ENCODE measurements around the gene DYRK1B.
"Not testable (repeated sequence)": the region's sequence is repeated elsewhere in the genome, so short reads cannot be mapped to it uniquely, and the experiment has no call there.

DYRK1B gene
- total RNA-seq = 3.6 to 17.2 (median 16.4) reads per million in 3 experiments

DNA sequence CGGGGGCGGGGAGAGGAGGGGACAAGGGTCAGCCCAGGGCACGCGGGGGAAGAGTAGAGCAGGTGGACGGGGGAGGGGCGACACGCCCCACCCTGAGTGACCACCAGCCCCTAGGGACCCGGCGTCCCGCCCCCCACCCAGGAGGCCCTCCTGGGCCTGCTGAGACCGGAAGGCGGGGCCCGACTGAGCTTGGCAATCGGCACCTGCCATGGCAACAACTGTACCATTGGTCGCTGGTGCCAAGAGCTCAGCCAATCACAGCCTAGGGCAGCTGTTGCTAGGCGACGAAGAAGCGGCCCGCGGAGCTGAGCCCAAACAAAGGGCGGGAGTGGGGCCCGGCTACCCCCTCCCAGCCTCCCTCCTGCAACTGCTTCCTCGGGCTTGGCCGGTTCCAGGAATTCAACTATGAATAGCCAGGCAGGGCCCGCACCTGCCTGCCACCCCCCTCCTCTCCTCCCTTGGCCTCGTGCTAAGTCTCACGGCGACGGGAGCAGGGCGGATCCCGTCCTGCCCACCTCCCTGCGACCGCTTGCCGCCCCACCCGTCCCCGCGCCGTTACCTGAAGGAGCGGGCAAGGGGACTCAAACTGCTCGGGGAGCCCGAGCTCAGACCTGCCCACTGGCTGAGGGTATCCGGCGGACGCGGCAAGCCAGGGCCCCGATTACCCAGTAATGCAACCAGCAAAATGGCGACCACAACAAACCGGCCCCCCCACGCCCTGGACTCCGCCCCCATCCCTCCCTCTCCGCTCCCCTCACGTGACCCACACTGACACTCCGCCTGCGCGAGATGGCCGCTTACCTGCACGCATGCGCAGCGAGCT lies at the start of gene DYRK1B:
TSS of gene DYRK1B (minus strand) at position 699 of the 823 bp plus-strand sequence. CDS start 2,295 bp downstream, outside the sequence.
- DNase-seq = peak; percentile 97

- not testable (repeated sequence) for DNase-seq
These were observed 48.7 kb upstream of the DYRK1B start for GRCh38 chr19:39882645-39883044.

- DNase-seq = not testable (repeated sequence)
These were observed 47.6 kb upstream of the DYRK1B start for GRCh38 chr19:39881495-39882110.

GRCh38 chr19:39880241-39880640 lies 46.3 kb upstream of the DYRK1B start:
- not testable (repeated sequence) for DNase-seq

DNA sequence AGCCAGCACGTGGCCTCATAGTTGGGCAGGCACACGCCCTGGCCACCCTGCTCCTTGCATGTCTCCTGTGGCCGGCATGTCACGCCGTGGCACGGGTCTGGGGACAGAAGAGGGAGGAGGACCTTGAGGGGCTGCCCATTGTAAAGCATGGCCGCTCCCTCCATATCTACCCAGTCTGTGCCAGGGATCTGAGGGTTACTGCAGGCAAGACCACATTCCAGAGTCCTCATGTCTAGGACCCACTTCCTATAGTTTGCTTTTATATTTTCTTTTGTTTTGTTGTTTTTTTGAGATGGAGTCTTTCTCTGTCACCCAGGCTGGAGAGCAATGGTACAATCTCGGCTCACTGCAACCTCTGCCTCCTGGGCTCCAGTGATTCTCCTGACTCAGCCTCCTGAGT lies 45.8 kb upstream of the DYRK1B start:
- DNase-seq = not testable (repeated sequence)

DNA sequence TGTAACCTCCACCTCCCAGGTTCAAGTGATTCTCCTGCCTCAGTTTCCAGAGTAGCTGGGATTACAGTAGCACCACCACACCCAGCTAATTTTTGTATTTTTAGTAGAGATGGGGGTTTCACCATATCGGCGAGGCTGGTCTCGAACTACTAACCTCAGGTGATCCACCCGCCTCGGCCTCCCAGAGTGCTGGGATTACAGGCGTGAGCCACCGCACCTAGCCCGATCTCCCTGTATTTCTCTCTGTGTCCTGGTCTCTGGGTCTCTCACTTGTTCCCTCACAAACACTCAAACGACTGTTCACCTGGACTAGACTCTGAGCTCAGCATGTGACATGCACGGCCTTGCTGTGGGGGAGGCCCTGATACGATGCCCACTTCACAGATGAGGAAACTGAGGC lies 44.9 kb upstream of the DYRK1B start:
- not testable (repeated sequence) for DNase-seq

GRCh38 chr19:39878398-39878797 lies 44.4 kb upstream of the DYRK1B start:
- no peak for DNase-seq

- not testable (repeated sequence) for DNase-seq
These were observed 44.0 kb upstream of the DYRK1B start for GRCh38 chr19:39877982-39878381.

GRCh38 chr19:39877488-39877887 lies 43.5 kb upstream of the DYRK1B start:
- DNase-seq = not testable (repeated sequence)

DNA sequence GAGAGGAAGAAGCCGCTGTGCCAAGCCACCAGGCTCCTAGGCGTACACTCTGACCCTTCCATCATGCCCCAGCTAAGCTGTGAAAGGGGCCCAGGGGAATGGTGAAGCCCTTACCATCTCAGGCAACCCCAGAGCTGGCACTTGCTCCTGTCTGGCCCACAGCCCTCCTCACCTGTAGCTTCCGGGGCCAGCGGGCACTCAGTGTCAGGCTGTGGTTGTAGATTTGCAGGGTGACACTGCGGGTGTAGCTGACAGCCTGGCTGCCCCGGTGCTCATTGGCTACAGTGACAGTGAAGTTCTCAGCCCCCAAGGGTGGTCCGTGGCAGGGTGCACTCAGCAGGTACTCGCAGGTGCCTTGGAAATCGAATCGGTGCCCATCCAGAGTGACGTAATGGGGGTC lies 42.5 kb upstream of the DYRK1B start:
- not testable (repeated sequence) for DNase-seq

- DNase-seq = not testable (repeated sequence)
These were observed 41.5 kb upstream of the DYRK1B start for GRCh38 chr19:39875401-39875864.

DNA sequence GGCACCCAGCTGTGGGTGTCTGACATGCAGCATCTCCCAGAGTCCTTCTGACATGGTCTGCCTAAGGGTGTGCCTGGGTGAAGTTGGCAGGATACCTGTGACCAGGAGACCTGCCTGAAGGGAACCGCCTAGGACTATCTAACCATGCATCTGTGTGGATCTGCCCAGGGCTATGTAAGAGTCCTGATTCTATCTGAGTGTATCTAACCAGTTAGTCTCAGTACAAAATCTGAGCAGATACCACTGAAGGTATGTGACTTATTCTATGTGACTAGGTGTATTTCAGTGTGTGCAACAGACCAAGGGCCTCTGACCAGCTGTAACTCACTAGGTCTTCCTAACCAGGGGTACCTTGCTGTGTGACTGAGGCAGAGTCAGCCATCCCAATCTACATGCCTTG lies 40.4 kb upstream of the DYRK1B start:
- no peak for DNase-seq

DNA sequence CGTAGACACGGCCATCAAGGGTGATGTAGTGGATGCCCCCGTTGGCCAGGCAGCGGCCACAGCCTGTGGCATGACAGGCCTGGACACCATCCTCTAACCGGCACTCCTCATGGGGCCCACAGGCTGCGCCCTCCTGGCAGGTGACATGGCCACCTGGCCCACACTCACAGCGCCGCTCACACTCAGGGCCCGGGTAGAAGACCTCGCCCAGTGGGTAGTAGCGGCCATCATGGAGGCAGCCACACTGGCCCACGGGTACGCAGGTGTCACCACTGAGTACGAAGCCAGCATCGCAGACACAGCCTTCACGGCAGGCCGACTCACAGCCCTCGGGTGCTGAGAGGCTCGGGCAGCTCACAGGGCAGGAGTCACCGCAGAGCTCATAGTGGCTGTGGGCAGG lies 39.4 kb upstream of the DYRK1B start:
- no peak for DNase-seq

DNA sequence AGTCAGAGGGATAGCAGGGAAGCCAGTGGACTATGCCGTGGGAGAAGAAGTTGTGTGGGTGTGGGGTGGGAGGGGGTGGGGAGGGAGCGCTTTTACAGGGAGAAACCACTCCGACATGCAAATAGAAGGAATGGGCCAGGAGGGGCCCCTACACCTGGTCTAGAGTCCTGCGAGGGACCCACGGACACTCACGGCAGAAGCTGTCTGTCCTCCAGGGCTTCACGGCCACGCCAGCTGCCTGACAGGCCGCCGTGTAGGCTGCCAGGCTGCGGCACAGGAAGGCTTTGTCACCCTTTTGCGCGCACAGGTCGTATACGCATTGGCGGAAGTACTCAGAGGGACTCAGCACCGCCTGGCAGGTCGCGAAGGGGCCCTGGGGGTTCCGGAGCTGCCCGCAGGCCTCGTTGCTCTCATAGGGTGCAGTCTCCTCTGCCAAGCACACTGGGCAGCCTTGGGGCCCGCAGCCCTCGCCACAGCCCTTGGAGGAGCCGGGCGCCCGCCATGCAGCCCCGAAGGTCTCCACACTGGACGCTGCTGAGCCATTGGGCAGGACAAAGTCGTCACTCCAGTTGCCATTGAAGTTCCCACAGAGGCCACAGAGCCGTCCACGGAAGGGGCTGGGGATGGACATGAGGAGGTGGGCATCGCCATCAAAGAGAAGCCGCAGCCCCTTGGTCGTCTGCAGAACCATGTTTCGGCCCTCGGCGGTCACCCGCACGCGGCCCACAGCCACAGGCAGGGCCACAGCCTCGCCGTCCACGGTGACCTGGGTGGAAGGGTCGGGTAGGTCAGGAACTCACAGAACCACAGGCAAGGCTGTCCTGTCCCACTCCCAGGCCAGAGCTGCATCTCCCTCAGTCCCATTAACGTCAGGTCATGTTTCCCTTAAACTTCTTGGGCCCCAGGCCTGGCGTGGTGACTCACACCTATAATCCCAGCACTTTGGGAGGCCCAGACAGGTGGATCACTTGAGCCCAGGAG lies 38.2 kb upstream of the DYRK1B start:
- DNase-seq = no peak

DNA sequence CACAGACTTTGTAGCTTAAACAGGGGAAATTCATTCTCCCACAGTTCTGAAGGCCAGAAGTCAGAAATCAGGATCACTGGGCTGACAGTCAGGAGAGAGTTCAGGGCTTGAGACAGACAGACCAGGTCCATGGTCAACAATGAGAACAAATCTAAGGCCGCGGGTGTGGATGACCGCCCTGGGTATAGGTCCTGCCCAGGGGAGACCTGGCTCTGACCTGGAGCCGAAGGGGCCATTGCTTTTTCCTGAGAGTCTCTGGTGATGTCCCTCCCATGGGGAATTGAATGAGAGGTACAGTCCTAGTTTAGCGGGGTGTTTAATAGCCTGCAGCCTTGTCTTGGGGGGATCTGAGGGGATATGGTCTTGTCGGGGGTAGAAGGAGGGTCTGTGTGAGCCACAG lies 37.4 kb upstream of the DYRK1B start:
- no peak for DNase-seq

- DNase-seq = no peak
These were observed 36.4 kb upstream of the DYRK1B start for GRCh38 chr19:39870171-39870971.

- DNase-seq = no peak
These were observed 34.0 kb upstream of the DYRK1B start for GRCh38 chr19:39867952-39868351.

DNA sequence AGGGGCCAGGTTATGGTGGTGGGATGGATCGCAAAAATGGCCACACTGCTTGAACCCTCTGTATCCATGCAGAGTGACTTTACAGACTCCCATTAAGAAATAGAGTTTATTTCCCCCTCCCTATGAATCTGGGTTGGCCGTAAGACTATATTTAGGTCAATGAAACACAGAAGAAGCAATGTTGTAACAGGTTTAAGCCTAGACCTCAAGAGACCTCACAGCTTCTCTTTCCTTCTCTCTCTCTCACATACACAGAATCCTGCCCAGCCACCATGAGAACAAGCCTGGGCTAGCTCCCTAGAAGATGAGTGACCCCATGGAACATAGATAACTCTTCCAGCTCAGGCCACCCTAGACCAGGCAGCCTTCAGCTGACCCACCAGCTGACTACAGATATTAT lies 33.2 kb upstream of the DYRK1B start:
- no peak for DNase-seq

GRCh38 chr19:39865953-39866352 lies 32.0 kb upstream of the DYRK1B start:
- no peak for DNase-seq

- DNase-seq = no peak
These were observed 31.2 kb upstream of the DYRK1B start for GRCh38 chr19:39865186-39865585.

DNA sequence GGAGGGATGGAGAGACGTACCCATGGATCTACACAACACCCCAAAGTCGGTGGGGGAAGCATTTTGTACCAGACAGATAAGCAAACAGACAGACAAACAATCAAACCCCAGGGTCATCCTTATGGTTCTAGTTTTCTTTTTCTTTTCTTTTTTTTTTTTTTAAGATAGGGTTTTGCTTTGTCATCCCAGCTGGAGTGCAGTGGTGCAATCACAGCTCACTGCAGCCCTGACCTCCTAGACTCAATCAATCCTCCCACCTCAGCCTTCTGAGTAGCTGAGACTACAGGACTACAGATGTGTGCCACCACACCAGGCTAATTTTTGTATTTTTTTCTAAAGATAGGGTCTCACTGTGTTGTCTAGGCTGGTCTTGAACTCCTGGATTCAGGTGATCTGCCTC lies 30.2 kb upstream of the DYRK1B start:
- DNase-seq = no peak

GRCh38 chr19:39858541-39858940 lies 24.6 kb upstream of the DYRK1B start:
- no peak for DNase-seq
